Activated CD4-positive, alpha-beta T cell treated with anti-CD3 and anti-CD28 coated beads for 36 hours (primary cell): Measurements from ENCODE around the gene DGKG. TPM values are rescaled to one million over a fixed set of nuclear protein-coding genes. Genes with fewer than 3 reads are reported as not detected.

Experiments
- ATAC-seq: fragments of 200-7000 bp; cut with Tn5 transposase; one replicate; pipeline ENCODE4 v1.10.0; 2021; ENCODE audit warnings: mild to moderate bottlenecking, moderate library complexity
- CTCF ChIA-PET: fragments of 350-600 bp; sonication (Branson Sonifier 250); formaldehyde crosslinking; loops from one replicate; lab custom pipeline; 2021; ENCODE audit warnings: antibody characterized with exemption; lab: Charles Lee
- POLR2A ChIA-PET: fragments of 350-600 bp; sonication (Branson Sonifier 250); formaldehyde crosslinking; loops from one replicate; lab custom pipeline; 2021; ENCODE audit warnings: antibody characterized with exemption, inconsistent platforms; lab: Charles Lee
- DNase-seq: peaks from one replicate; pipeline ENCODE4 v3.0.0-alpha.2; 2020
- H3K27ac Mint-ChIP-seq: one replicate; pipeline ENCODE4 v1.8.0; 2021; ENCODE audit warnings: mixed read lengths
- H3K27me3 Mint-ChIP-seq: one replicate; pipeline ENCODE4 v1.8.0; 2021; ENCODE audit warnings: mixed read lengths
- H3K36me3 Mint-ChIP-seq: one replicate; pipeline ENCODE4 v1.8.0; 2021; ENCODE audit warnings: low read depth, mixed read lengths
- H3K4me1 Mint-ChIP-seq: one replicate; pipeline ENCODE4 v1.8.0; 2021; ENCODE audit warnings: mixed read lengths
- H3K4me3 Mint-ChIP-seq: one replicate; pipeline ENCODE4 v1.8.0; 2021; ENCODE audit warnings: mild to moderate bottlenecking, moderate library complexity, mixed read lengths
- H3K9me3 Mint-ChIP-seq: one replicate; pipeline ENCODE4 v1.8.0; 2021; ENCODE audit warnings: low read depth, mixed read lengths
- intact Hi-C, 2 experiments: fragments of 100-400 bp; cut with DNase I in 1 of 2; cut with micrococcal nuclease in 1 of 2; formaldehyde crosslinking; loops; one replicate each; pipeline versions ENCODE4 v1.14.2 to v1.15.1; 2022 to 2024; cut with DNase I, micrococcal nuclease
- total RNA-seq, 2 experiments: library from RNA; stranded (reverse); gene quantifications; one replicate each; pipeline ENCODE4 v1.2.3, GENCODE V29; 2021

DGKG gene
- total RNA-seq, 2 experiments from 2014 or later, result 0.71 to 1.3 TPM

- Mint-ChIP-seq H3K9me3 (no peaks in the 10 kb centered on the region), H3K36me3 (no peaks in the 10 kb centered on the region), H3K27me3 (peaks cover 72% of the 10 kb centered on the region), H3K4me1 (peaks cover 34% of the 10 kb centered on the region), H3K27ac (no peak overlapping the region), H3K4me3 (no peak overlapping the region)
- ChIA-PET POLR2A (no interaction called here), CTCF (interaction anchor here (0.9 kb wide), 1 partner anchor 11 kb away, joined by 3 read pairs; no protein-coding TSS in a partner anchor)
- DNase-seq, result peak; percentile 48
- peak; percentile 10 for ATAC-seq
- intact Hi-C loops, result loop anchor here (1.0 to 5.0 kb wide), 4 partner anchors 40 to 134 kb away; no protein-coding TSS in a partner anchor
These were observed 250.8 kb downstream of the DGKG start for GRCh38 chr3:186110975-186111974.

- no peak for ATAC-seq
- Mint-ChIP-seq H3K27ac (no peak overlapping the region), H3K27me3 (peaks cover 73% of the 10 kb centered on the region), H3K36me3 (no peaks in the 10 kb centered on the region), H3K4me1 (peaks cover 34% of the 10 kb centered on the region), H3K4me3 (peak overlapping the region; percentile 73), H3K9me3 (no peaks in the 10 kb centered on the region)
- DNase-seq, result peak; percentile 27
- ChIA-PET POLR2A (no interaction called here), CTCF (interaction anchor here (0.6 to 2.2 kb wide), 6 partner anchors 13 to 430 kb away, joined by 3 to 8 read pairs (median 4); no protein-coding TSS in a partner anchor)
- intact Hi-C loops, result loop anchor here (1.0 to 10.0 kb wide), 18 partner anchors 41 to 773 kb away; partner anchors contain the start of genes DNAJB11 (in 2 of the 2), TBCCD1 (in 2 of the 2), EIF4A2 (in 1 of the 2) and IGF2BP2 (in 1 of the 2)
These were observed 251.9 kb downstream of the DGKG start for GRCh38 chr3:186109897-186110803.

- H3K9me3 Mint-ChIP-seq, result no peaks in the 10 kb centered on the region
- H3K4me1 Mint-ChIP-seq, result peaks cover 34% of the 10 kb centered on the region
These were observed 252.8 kb downstream of the DGKG start, which contains the start of gene ETV5 for GRCh38 chr3:186108941-186109865. Gene ETV5, minus strand, starts transcription at chr3:186109089. Its CDS starts 3,221 bp downstream, at chr3:186105868.

GRCh38 chr3:186108106-186108940 lies 253.7 kb downstream of the DGKG start:
- DNase-seq (peak; percentile 55), ATAC-seq (no peak)
- Mint-ChIP-seq H3K27ac (no peak overlapping the region), H3K27me3 (peaks cover 65% of the 10 kb centered on the region), H3K4me3 (peak overlapping the region; percentile 73), H3K9me3 (no peaks in the 10 kb centered on the region), H3K4me1 (peaks cover 37% of the 10 kb centered on the region), H3K36me3 (no peaks in the 10 kb centered on the region)
- intact Hi-C loops, result loop anchor here (2.0 to 10.0 kb wide), 11 partner anchors 129 to 774 kb away; partner anchors contain the start of genes TBCCD1 (in 2 of the 2), EIF4A2 (in 1 of the 2), IGF2BP2 (in 1 of the 2) and RFC4 (in 1 of the 2)
- ChIA-PET POLR2A (interaction anchor here (0.5 to 1.0 kb wide), 3 partner anchors 41 to 462 kb away, joined by 3 to 6 read pairs (median 4); partner anchors contain the start of gene DNAJB11), CTCF (interaction anchor here (0.6 to 2.2 kb wide), 2 partner anchors 165 to 501 kb away, joined by 3 to 8 read pairs; no protein-coding TSS in a partner anchor)

More at GRCh38 chr3:186108941-186109865, 252.8 kb downstream of the DGKG start, which contains the start of gene ETV5:
- Mint-ChIP-seq H3K4me3 (peak within 1 kb of the TSS; percentile 73), H3K36me3 (no peaks in the 10 kb centered on the region), H3K27ac (peak within 1 kb of the TSS; percentile 42), H3K27me3 (peaks cover 69% of the 10 kb centered on the region)
- ChIA-PET CTCF (interaction anchor here (0.6 to 2.2 kb wide), 5 partner anchors 134 to 500 kb away, joined by 3 to 8 read pairs (median 3); no protein-coding TSS in a partner anchor), POLR2A (interaction anchor here (0.9 kb wide), 1 partner anchor 460 kb away, joined by 4 read pairs; no protein-coding TSS in a partner anchor)
- intact Hi-C loops, result loop anchor here (1.0 to 10.0 kb wide), 16 partner anchors 84 to 774 kb away; partner anchors contain the start of genes DNAJB11 (in 2 of the 2), TBCCD1 (in 2 of the 2), EIF4A2 (in 1 of the 2) and IGF2BP2 (in 1 of the 2)
- ATAC-seq, result peak; percentile 96
- DNase-seq, result peak; percentile 96

- Mint-ChIP-seq H3K4me3 (peak overlapping the region; percentile 73), H3K36me3 (no peaks in the 10 kb centered on the region), H3K27me3 (peaks cover 63% of the 10 kb centered on the region), H3K4me1 (peaks cover 37% of the 10 kb centered on the region), H3K27ac (peak overlapping the region; percentile 39), H3K9me3 (no peaks in the 10 kb centered on the region)
- ATAC-seq, result peak; percentile 14
- POLR2A ChIA-PET, result interaction anchor here (0.5 to 1.0 kb wide), 2 partner anchors 40 to 463 kb away, joined by 3 to 6 read pairs; partner anchors contain the start of gene DNAJB11
- CTCF ChIA-PET, result interaction anchor here (2.2 kb wide), 1 partner anchor 164 kb away, joined by 8 read pairs; no protein-coding TSS in a partner anchor
- intact Hi-C loops, result loop anchor here (2.0 to 10.0 kb wide), 11 partner anchors 130 to 775 kb away; partner anchors contain the start of genes TBCCD1 (in 2 of the 2), EIF4A2 (in 1 of the 2), IGF2BP2 (in 1 of the 2) and RFC4 (in 1 of the 2)
- DNase-seq, result peak; percentile 77
These were observed 254.6 kb downstream of the DGKG start for GRCh38 chr3:186107215-186108105.

- peaks cover 52% of the 10 kb centered on the region for H3K27me3 Mint-ChIP-seq
- no peaks in the 10 kb centered on the region for H3K9me3 Mint-ChIP-seq
- peaks cover 24% of the 10 kb centered on the region for H3K4me1 Mint-ChIP-seq
- intact Hi-C loops, result loop anchor here (5.0 to 10.0 kb wide), 6 partner anchors 128 to 702 kb away; partner anchors contain the start of genes IGF2BP2 (in 1 of the 2) and RFC4 (in 1 of the 2)
- ChIA-PET CTCF (no interaction called here), POLR2A (no interaction called here)
- H3K36me3 Mint-ChIP-seq, result no peaks in the 10 kb centered on the region
- no peak overlapping the region for H3K4me3 Mint-ChIP-seq
- H3K27ac Mint-ChIP-seq, result no peak overlapping the region
- DNase-seq (no peak), ATAC-seq (no peak)
These were observed 256.5 kb downstream of the DGKG start for GRCh38 chr3:186105543-186105942.

GRCh38 chr3:186102687-186103086 lies 259.3 kb downstream of the DGKG start:
- intact Hi-C loops, result loop anchor here in 1 of 2 experiments (10.0 kb wide), 1 partner anchor 432 kb away; no protein-coding TSS in a partner anchor
- peaks cover 58% of the 10 kb centered on the region for H3K27me3 Mint-ChIP-seq
- no peaks in the 10 kb centered on the region for H3K36me3 Mint-ChIP-seq
- H3K27ac Mint-ChIP-seq, result no peak overlapping the region
- no peaks in the 10 kb centered on the region for H3K9me3 Mint-ChIP-seq
- H3K4me3 Mint-ChIP-seq, result no peak overlapping the region
- ATAC-seq, result no peak
- POLR2A ChIA-PET, result no interaction called here
- peaks cover 12% of the 10 kb centered on the region for H3K4me1 Mint-ChIP-seq
- CTCF ChIA-PET, result interaction anchor here (0.6 kb wide), 1 partner anchor 813 kb away, joined by 3 read pairs; no protein-coding TSS in a partner anchor
- DNase-seq, result no peak

- DNase-seq (no peak), ATAC-seq (no peak)
- ChIA-PET POLR2A (no interaction called here), CTCF (interaction anchor here (0.5 to 0.8 kb wide), 3 partner anchors 100 to 751 kb away, joined by 3 to 4 read pairs (median 3); no protein-coding TSS in a partner anchor)
- Mint-ChIP-seq H3K27me3 (peaks cover 58% of the 10 kb centered on the region), H3K27ac (no peak overlapping the region), H3K4me3 (no peak overlapping the region), H3K36me3 (no peaks in the 10 kb centered on the region), H3K4me1 (peaks cover 6% of the 10 kb centered on the region), H3K9me3 (no peaks in the 10 kb centered on the region)
- intact Hi-C loops, result loop anchor here in 1 of 2 experiments (10.0 kb wide), 1 partner anchor 434 kb away; no protein-coding TSS in a partner anchor
These were observed 261.6 kb downstream of the DGKG start for GRCh38 chr3:186100398-186100797.
